Astrocyte (in vitro differentiated cells and primary cell): Measurements from ENCODE around the gene ANO7. TPM values are rescaled to one million over a fixed set of nuclear protein-coding genes. Genes with fewer than 3 reads are reported as not detected.
A peak's percentile ranks its signal among the peaks of the same experiment; 100 is the strongest.

Experiments
- DNase-seq: peaks from one replicate; pipeline ENCODE4 v3.0.0-alpha.2; 2010; ENCODE audit warnings: low read depth
- FAIRE-seq: peaks from 2 replicates; lab custom pipeline; 2011; peaks lifted over from hg19 to GRCh38; lab: Jason Lieb, UNC
- H2AFZ ChIP-seq: 2 replicates; pipeline ENCODE4 v1.6.0; 2012; ENCODE audit warnings: low read depth, low read length, inconsistent platforms
- H3K27ac ChIP-seq: 2 replicates; pipeline ENCODE4 v1.5.1; 2011; ENCODE audit warnings: low read depth, low read length, inconsistent platforms
- H3K27me3 ChIP-seq: 2 replicates; pipeline ENCODE4 v1.6.0; 2011; ENCODE audit warnings: low read length, inconsistent platforms; ENCODE audit not compliant: insufficient read depth
- H3K36me3 ChIP-seq: 2 replicates; pipeline ENCODE4 v1.5.1; 2011; ENCODE audit warnings: low read length, inconsistent platforms; ENCODE audit not compliant: insufficient read depth
- H3K4me1 ChIP-seq: 2 replicates; pipeline ENCODE4 v1.5.1; 2011; ENCODE audit warnings: low read length, inconsistent platforms; ENCODE audit not compliant: insufficient read depth
- H3K4me2 ChIP-seq: 2 replicates; pipeline ENCODE4 v1.6.0; 2012; ENCODE audit warnings: low read length, inconsistent platforms
- H3K4me3 ChIP-seq: 2 replicates; pipeline ENCODE4 v1.5.1; 2011; ENCODE audit warnings: low read depth, mild to moderate bottlenecking, low read length, inconsistent platforms; ENCODE audit not compliant: insufficient read depth
- H3K79me2 ChIP-seq: 2 replicates; pipeline ENCODE4 v1.6.0; 2012; ENCODE audit warnings: mild to moderate bottlenecking, low read length, inconsistent platforms; ENCODE audit not compliant: insufficient read depth
- H3K9ac ChIP-seq: 2 replicates; pipeline ENCODE4 v1.6.0; 2012; ENCODE audit warnings: mild to moderate bottlenecking, low read length, inconsistent platforms
- H3K9me3 ChIP-seq: 2 replicates; pipeline ENCODE4 v1.5.1; 2012; ENCODE audit warnings: low read depth, mild to moderate bottlenecking, low read length, inconsistent platforms; ENCODE audit not compliant: insufficient read depth
- H4K20me1 ChIP-seq: 2 replicates; pipeline ENCODE4 v1.6.0; 2012; ENCODE audit warnings: low read length, inconsistent platforms; ENCODE audit not compliant: insufficient read depth
- H3K27ac Mint-ChIP-seq: one replicate; pipeline ENCODE4 v1.8.0; 2021; ENCODE audit warnings: mild to moderate bottlenecking, mixed read lengths; ENCODE audit not compliant: unreplicated experiment
- H3K27me3 Mint-ChIP-seq: one replicate; pipeline ENCODE4 v1.8.0; 2021; ENCODE audit warnings: low read depth, mixed read lengths; ENCODE audit not compliant: unreplicated experiment
- H3K36me3 Mint-ChIP-seq: one replicate; pipeline ENCODE4 v1.8.0; 2021; ENCODE audit warnings: low read depth, mixed read lengths; ENCODE audit not compliant: unreplicated experiment
- H3K4me1 Mint-ChIP-seq: one replicate; pipeline ENCODE4 v1.8.0; 2021; ENCODE audit warnings: low read depth, mixed read lengths; ENCODE audit not compliant: unreplicated experiment
- H3K4me3 Mint-ChIP-seq: one replicate; pipeline ENCODE4 v1.8.0; 2021; ENCODE audit warnings: mild to moderate bottlenecking, moderate library complexity, mixed read lengths; ENCODE audit not compliant: unreplicated experiment
- H3K9me3 Mint-ChIP-seq: one replicate; pipeline ENCODE4 v1.8.0; 2021; ENCODE audit warnings: mild to moderate bottlenecking, mixed read lengths; ENCODE audit not compliant: unreplicated experiment
- EZH2 ChIP-seq: IDR thresholded peaks from 2 replicates; pipeline ENCODE4 v1.6.1; 2012; ENCODE audit warnings: mild to moderate bottlenecking, low read length, inconsistent platforms; ENCODE audit not compliant: insufficient read depth
- total RNA-seq: library from RNA; stranded (reverse); gene quantifications from 2 replicates; pipeline ENCODE4 v1.2.1, GENCODE V29; 2021
- TF ChIP-seq, protein P1 (sequence below): IDR thresholded peaks from 2 replicates; pipeline ENCODE4 v1.5.1; 2011; ENCODE audit warnings: low read depth, mild to moderate bottlenecking, inconsistent platforms, low read length, moderate library complexity; ENCODE audit not compliant: insufficient read depth

ANO7 gene
- total RNA-seq, 1 donor from 2014 or later, result 7.1 TPM

DNA sequence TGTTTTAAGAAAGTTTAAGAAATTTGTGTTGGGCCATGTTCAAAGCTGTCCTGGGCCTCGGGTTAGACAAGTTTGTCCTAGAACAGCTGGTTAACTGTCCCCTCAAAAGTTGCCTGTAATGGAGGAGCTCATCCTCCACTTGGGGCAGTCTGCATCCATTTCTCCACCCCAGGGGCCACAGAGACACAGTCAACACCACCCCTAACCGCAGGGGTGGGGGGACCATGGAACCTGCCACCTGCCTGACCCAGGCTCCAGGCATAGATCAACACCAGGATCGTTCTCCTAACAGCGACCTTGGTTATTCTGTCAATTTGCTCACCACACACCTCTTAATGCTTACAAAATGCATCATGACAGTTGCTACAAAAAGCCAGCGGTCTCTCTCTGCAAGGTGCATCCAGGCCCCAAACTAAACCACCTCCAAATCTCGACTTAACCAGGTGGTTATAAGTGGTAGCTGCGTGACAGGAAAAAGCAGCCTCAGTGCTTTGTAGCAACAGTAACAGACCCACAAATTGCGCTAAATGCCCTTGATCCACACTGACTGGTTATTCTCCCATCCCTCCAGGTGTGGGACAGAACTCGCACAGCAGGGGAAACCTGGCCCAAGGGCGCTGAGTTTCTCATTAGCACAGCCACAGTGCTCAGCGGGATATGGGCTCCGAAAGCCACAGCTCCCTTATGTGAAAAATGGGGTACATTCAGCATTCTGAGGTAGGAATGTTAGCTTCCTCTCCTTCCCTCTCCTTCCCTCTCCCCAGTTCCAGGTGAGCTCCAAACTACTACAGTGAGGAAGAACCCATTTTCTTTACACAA lies 79.0 kb downstream of the ANO7 start:
- no peak overlapping the region for H3K27ac Mint-ChIP-seq
- peak overlapping the region; percentile 43 for H3K4me3 Mint-ChIP-seq
- no peaks in the 10 kb centered on the region for H3K27me3 Mint-ChIP-seq
- Histone ChIP-seq H3K9me3 (no peaks in the 10 kb centered on the region), H3K36me3 (peaks cover 55% of the 10 kb centered on the region), H3K9ac (no peak overlapping the region), H3K27ac (no peak overlapping the region), H3K27me3 (no peaks in the 10 kb centered on the region), H3K79me2 (peaks cover 96% of the 10 kb centered on the region), H3K4me3 (no peak overlapping the region), H2AFZ (no peak overlapping the region), H4K20me1 (peaks cover 92% of the 10 kb centered on the region), H3K4me1 (peaks cover 27% of the 10 kb centered on the region), H3K4me2 (no peak overlapping the region)
- FAIRE-seq, result no peak
- DNase-seq, result no peak
- peaks cover 46% of the 10 kb centered on the region for H3K36me3 Mint-ChIP-seq
- H3K9me3 Mint-ChIP-seq, result no peaks in the 10 kb centered on the region
- peaks cover 46% of the 10 kb centered on the region for H3K4me1 Mint-ChIP-seq
- TF ChIP-seq EZH2, result no peak
- TF ChIP-seq, protein P1, sequence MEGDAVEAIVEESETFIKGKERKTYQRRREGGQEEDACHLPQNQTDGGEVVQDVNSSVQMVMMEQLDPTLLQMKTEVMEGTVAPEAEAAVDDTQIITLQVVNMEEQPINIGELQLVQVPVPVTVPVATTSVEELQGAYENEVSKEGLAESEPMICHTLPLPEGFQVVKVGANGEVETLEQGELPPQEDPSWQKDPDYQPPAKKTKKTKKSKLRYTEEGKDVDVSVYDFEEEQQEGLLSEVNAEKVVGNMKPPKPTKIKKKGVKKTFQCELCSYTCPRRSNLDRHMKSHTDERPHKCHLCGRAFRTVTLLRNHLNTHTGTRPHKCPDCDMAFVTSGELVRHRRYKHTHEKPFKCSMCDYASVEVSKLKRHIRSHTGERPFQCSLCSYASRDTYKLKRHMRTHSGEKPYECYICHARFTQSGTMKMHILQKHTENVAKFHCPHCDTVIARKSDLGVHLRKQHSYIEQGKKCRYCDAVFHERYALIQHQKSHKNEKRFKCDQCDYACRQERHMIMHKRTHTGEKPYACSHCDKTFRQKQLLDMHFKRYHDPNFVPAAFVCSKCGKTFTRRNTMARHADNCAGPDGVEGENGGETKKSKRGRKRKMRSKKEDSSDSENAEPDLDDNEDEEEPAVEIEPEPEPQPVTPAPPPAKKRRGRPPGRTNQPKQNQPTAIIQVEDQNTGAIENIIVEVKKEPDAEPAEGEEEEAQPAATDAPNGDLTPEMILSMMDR, result no peak

DNA sequence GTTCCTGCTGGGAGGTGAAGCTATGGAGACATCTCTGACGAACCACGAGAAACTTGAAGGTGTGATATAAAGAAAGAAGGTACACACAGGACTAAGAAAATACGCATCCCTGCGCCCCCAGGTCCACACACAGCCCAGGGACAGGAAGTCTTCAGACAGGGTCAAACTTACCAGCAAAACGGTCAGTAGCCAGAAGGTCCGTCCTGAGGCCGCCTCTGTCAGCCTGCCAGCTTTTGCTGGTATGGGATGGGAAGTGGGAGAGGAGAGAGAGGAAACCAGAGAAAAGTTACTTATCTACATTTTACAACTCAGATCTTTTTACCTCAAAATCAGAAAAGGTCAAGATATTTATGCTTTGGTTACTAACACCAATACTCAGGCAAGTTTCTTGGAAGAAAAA lies 79.8 kb downstream of the ANO7 start:
- Mint-ChIP-seq H3K36me3 (peaks cover 39% of the 10 kb centered on the region), H3K9me3 (no peaks in the 10 kb centered on the region), H3K4me1 (peaks cover 48% of the 10 kb centered on the region), H3K4me3 (peak overlapping the region; percentile 43), H3K27ac (no peak overlapping the region), H3K27me3 (no peaks in the 10 kb centered on the region)
- H2AFZ ChIP-seq, result no peak overlapping the region
- H3K4me3 ChIP-seq, result no peak overlapping the region
- peaks cover 93% of the 10 kb centered on the region for H3K79me2 ChIP-seq
- H3K4me2 ChIP-seq, result peak overlapping the region; percentile 88
- TF ChIP-seq, protein P1, result no peak
- no peak for TF ChIP-seq EZH2
- no peak overlapping the region for H3K9ac ChIP-seq
- peaks cover 31% of the 10 kb centered on the region for H3K4me1 ChIP-seq
- no peaks in the 10 kb centered on the region for H3K27me3 ChIP-seq
- peaks cover 87% of the 10 kb centered on the region for H4K20me1 ChIP-seq
- no peak overlapping the region for H3K27ac ChIP-seq
- FAIRE-seq (no peak), DNase-seq (no peak)
- H3K9me3 ChIP-seq, result no peaks in the 10 kb centered on the region
- peaks cover 47% of the 10 kb centered on the region for H3K36me3 ChIP-seq
